Measurements from ENCODE around the gene NADSYN1.

- TF ChIP-seq, protein P1, sequence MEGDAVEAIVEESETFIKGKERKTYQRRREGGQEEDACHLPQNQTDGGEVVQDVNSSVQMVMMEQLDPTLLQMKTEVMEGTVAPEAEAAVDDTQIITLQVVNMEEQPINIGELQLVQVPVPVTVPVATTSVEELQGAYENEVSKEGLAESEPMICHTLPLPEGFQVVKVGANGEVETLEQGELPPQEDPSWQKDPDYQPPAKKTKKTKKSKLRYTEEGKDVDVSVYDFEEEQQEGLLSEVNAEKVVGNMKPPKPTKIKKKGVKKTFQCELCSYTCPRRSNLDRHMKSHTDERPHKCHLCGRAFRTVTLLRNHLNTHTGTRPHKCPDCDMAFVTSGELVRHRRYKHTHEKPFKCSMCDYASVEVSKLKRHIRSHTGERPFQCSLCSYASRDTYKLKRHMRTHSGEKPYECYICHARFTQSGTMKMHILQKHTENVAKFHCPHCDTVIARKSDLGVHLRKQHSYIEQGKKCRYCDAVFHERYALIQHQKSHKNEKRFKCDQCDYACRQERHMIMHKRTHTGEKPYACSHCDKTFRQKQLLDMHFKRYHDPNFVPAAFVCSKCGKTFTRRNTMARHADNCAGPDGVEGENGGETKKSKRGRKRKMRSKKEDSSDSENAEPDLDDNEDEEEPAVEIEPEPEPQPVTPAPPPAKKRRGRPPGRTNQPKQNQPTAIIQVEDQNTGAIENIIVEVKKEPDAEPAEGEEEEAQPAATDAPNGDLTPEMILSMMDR (IDR thresholded peaks at IDR 0.05): no peak
- no peak for TF ChIP-seq POLR2A (IDR thresholded peaks at IDR 0.05)
These were observed 19.2 kb upstream of the NADSYN1 start for GRCh38 chr11:71433648-71434450.
